Measurements from ENCODE around the gene PER1.
A peak's percentile ranks its signal among the peaks of the same experiment; 100 is the strongest.

PER1 gene

GRCh38 chr17:8140065-8141029 is 11.9 kb downstream of the PER1 start:
- DNase-seq = no peak

GRCh38 chr17:8138672-8139371 is 13.4 kb downstream of the PER1 start:
- peak; percentile 99 for DNase-seq

- no peak for DNase-seq
Observed at GRCh38 chr17:8138374-8138671, 13.9 kb downstream of the PER1 start.

- no peak for DNase-seq
Observed at GRCh38 chr17:8137645-8138373, 14.4 kb downstream of the PER1 start.

- DNase-seq = no peak
Observed at GRCh38 chr17:8133941-8134340, 18.3 kb downstream of the PER1 start.

GRCh38 chr17:8133399-8133798 is 18.8 kb downstream of the PER1 start:
- no peak for DNase-seq

GRCh38 chr17:8131844-8132441 is 20.3 kb downstream of the PER1 start:
- DNase-seq = no peak

- DNase-seq = no peak
Observed at GRCh38 chr17:8128125-8128784, 23.9 kb downstream of the PER1 start.

- peak; percentile 79 for DNase-seq
Observed at GRCh38 chr17:8126491-8127066, 25.6 kb downstream of the PER1 start.

- DNase-seq = peak; percentile 70
Observed at GRCh38 chr17:8125947-8126490, 26.2 kb downstream of the PER1 start.

GRCh38 chr17:8125154-8125946 is 26.9 kb downstream of the PER1 start:
- peak; percentile 81 for DNase-seq

- DNase-seq = peak; percentile 61
Observed at GRCh38 chr17:8124350-8125153, 27.7 kb downstream of the PER1 start.

- DNase-seq = no peak
Observed at GRCh38 chr17:8123695-8124349, 28.4 kb downstream of the PER1 start, which contains the start of gene HES7. Gene HES7, minus strand, starts transcription at chr17:8124106. Its CDS starts 22 bp downstream, at chr17:8124084.

GRCh38 chr17:8122924-8123694 is 29.1 kb downstream of the PER1 start:
- DNase-seq = peak; percentile 40

GRCh38 chr17:8122422-8122923 is 29.7 kb downstream of the PER1 start:
- no peak for DNase-seq

- DNase-seq = peak; percentile 60
Observed at GRCh38 chr17:8121681-8122421, 30.4 kb downstream of the PER1 start.

- DNase-seq = no peak
Observed at GRCh38 chr17:8121407-8121680, 30.9 kb downstream of the PER1 start.

All from NCI-H2171 treated with DMSO at 0.1 percent for 48 hours (cell line).